GM23338 (cell line): Measurements from ENCODE around the gene RAB37. TPM values are rescaled to one million over a fixed set of nuclear protein-coding genes. Genes with fewer than 3 reads are reported as not detected.

Experiments
- ATAC-seq: fragments of 200-7000 bp; cut with Tn5 transposase; 3 replicates; pipeline ENCODE4 v1.9.1; 2020
- DNase-seq: peaks from one replicate; pipeline ENCODE4 v3.0.0-alpha.2; 2015; ENCODE audit warnings: low spot score
- H2AFZ ChIP-seq: fragments of 200-600 bp; sonication (generic); 2 replicates; pipeline ENCODE4 v1.8.0; 2016; ENCODE audit warnings: antibody characterized with exemption, mild to moderate bottlenecking, moderate library complexity
- H3F3A ChIP-seq: fragments of 200-600 bp; sonication (generic); replicated peaks from 2 replicates; pipeline ENCODE4 v1.8.0; 2017; ENCODE audit warnings: antibody characterized with exemption, mixed run types, low read depth
- H3K27ac ChIP-seq: fragments of 200-600 bp; sonication (generic); 2 replicates; pipeline ENCODE4 v1.6.1; 2016; ENCODE audit warnings: low read depth
- H3K27me3 ChIP-seq: fragments of 200-600 bp; sonication (generic); 2 replicates; pipeline ENCODE4 v1.8.0; 2016; ENCODE audit warnings: mild to moderate bottlenecking, mixed run types, moderate library complexity; ENCODE audit not compliant: insufficient read depth
- H3K36me3 ChIP-seq: fragments of 200-600 bp; sonication (generic); 2 replicates; pipeline ENCODE4 v1.8.0; 2016; ENCODE audit warnings: mild to moderate bottlenecking; ENCODE audit not compliant: insufficient read depth
- H3K4me1 ChIP-seq: fragments of 200-600 bp; sonication (generic); 2 replicates; pipeline ENCODE4 v1.8.0; 2016; ENCODE audit warnings: mild to moderate bottlenecking, moderate library complexity; ENCODE audit not compliant: insufficient read depth
- H3K4me2 ChIP-seq: fragments of 200-600 bp; sonication (generic); 2 replicates; pipeline ENCODE4 v1.7.1; 2017; ENCODE audit warnings: mixed run types
- H3K4me3 ChIP-seq: fragments of 200-600 bp; sonication (generic); 2 replicates; pipeline ENCODE4 v1.6.1; 2016; ENCODE audit warnings: mixed run types
- H3K79me2 ChIP-seq: fragments of 200-600 bp; sonication (generic); replicated peaks from 2 replicates; pipeline ENCODE4 v1.8.0; 2017; ENCODE audit warnings: mild to moderate bottlenecking; ENCODE audit not compliant: insufficient read depth
- H3K9me2 ChIP-seq: fragments of 200-600 bp; sonication (generic); 2 replicates; pipeline ENCODE4 v1.8.0; 2017; ENCODE audit not compliant: insufficient read depth
- H4K20me1 ChIP-seq: fragments of 200-600 bp; sonication (generic); replicated peaks from 2 replicates; pipeline ENCODE4 v1.8.0; 2017; ENCODE audit warnings: mild to moderate bottlenecking; ENCODE audit not compliant: insufficient read depth
- H3K27ac Mint-ChIP-seq: 2 replicates; pipeline ENCODE4 v1.8.0; 2020; ENCODE audit warnings: inconsistent platforms, mild to moderate bottlenecking, moderate library complexity, mixed read lengths
- H3K27me3 Mint-ChIP-seq: 3 replicates; pipeline ENCODE4 v1.8.0; 2022; ENCODE audit warnings: low read depth, mild to moderate bottlenecking, moderate library complexity, mixed read lengths, inconsistent platforms; ENCODE audit not compliant: insufficient read depth, poor library complexity
- H3K36me3 Mint-ChIP-seq: 3 replicates; pipeline ENCODE4 v1.8.0; 2021; ENCODE audit warnings: low read depth, mild to moderate bottlenecking, inconsistent platforms, moderate library complexity, mixed read lengths
- H3K4me1 Mint-ChIP-seq: 3 replicates; pipeline ENCODE4 v1.8.0; 2020; ENCODE audit warnings: mild to moderate bottlenecking, inconsistent platforms, mixed read lengths
- H3K4me3 Mint-ChIP-seq: 3 replicates; pipeline ENCODE4 v1.8.0; 2021; ENCODE audit warnings: moderate library complexity, mild to moderate bottlenecking, inconsistent platforms, mixed read lengths
- H3K9me3 Mint-ChIP-seq: 3 replicates; pipeline ENCODE4 v1.8.0; 2020; ENCODE audit warnings: moderate library complexity, mild to moderate bottlenecking, inconsistent platforms, mixed read lengths
- ETS1 ChIP-seq: IDR thresholded peaks from 2 replicates; pipeline ENCODE4 v1.6.1; 2016; ENCODE audit warnings: antibody characterized with exemption
- EZH2phosphoT487 ChIP-seq: fragments of 200-600 bp; sonication (generic); IDR thresholded peaks from one replicate; pipeline ENCODE4 v1.8.1; 2018; ENCODE audit warnings: antibody characterized with exemption; ENCODE audit not compliant: unreplicated experiment
- JUNB ChIP-seq: IDR thresholded peaks from one replicate; pipeline ENCODE4 v1.6.1; 2016; ENCODE audit warnings: antibody characterized with exemption; ENCODE audit not compliant: unreplicated experiment
- NANOG ChIP-seq: IDR thresholded peaks from 2 replicates; pipeline ENCODE4 v1.6.1; 2016; ENCODE audit warnings: antibody characterized with exemption, borderline replicate concordance
- POLR2AphosphoS5 ChIP-seq: IDR thresholded peaks from 2 replicates; pipeline ENCODE4 v1.6.1; 2016; ENCODE audit warnings: antibody characterized with exemption, low read depth
- STAT1 ChIP-seq: IDR thresholded peaks from one replicate; pipeline ENCODE4 v1.6.1; 2016; ENCODE audit warnings: antibody characterized with exemption; ENCODE audit not compliant: unreplicated experiment
- ZNF114 ChIP-seq: fragments of 250-450 bp; sonication (Bioruptor Pico); IDR thresholded peaks from 2 replicates; pipeline ENCODE4 v1.5.0; 2020; ENCODE audit warnings: mild to moderate bottlenecking, moderate library complexity
- ZNF331 ChIP-seq: fragments of 250-450 bp; sonication (Bioruptor Pico); IDR thresholded peaks from 2 replicates; pipeline ENCODE4 v1.5.0; 2020; ENCODE audit warnings: low read depth, mild to moderate bottlenecking, moderate library complexity
- polyA plus RNA-seq: library from polyadenylated mRNA; unstranded; fragments of >200 nt; fragmentation: Nextera tagmentation; extraction: Ambion mirVana; gene quantifications from 2 replicates; pipeline ENCODE4 v1.2.1, GENCODE V29; 2016
- total RNA-seq: library from RNA; depleted of rRNA; stranded (reverse); fragments of >200 nt; shearing (Covaris generic); gene quantifications from 2 replicates; pipeline ENCODE4 v1.2.3, GENCODE V29; 2014
- TF ChIP-seq, protein P1 (sequence below): fragments of 250-450 bp; sonication (Bioruptor Pico); IDR thresholded peaks from 2 replicates; pipeline ENCODE4 v1.5.0; 2020; ENCODE audit warnings: mild to moderate bottlenecking, moderate library complexity

RAB37 gene
- total and polyA plus RNA-seq, 2 experiments from 2014 or later, result 3.3 to 5.2 TPM

DNA sequence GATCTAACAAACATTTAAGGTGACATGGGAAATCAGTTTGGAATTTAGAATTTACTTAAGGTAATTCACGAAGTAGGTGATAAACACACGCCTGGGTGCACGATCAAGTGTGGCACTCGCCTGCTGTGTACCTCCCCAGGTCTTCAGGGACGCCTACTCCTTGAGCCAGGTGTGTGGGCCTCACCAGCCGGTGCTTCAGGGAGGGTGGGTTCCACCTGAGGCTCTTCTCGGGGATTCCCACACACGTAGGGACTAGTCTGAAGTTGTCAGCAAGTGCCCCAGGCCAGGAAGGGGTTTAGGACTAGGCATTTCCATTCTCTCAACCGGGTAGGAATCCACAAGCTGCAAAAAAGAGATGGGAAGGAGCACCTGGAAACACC is 48.9 kb downstream of the RAB37 start (continued):
- TF ChIP-seq, protein P1, sequence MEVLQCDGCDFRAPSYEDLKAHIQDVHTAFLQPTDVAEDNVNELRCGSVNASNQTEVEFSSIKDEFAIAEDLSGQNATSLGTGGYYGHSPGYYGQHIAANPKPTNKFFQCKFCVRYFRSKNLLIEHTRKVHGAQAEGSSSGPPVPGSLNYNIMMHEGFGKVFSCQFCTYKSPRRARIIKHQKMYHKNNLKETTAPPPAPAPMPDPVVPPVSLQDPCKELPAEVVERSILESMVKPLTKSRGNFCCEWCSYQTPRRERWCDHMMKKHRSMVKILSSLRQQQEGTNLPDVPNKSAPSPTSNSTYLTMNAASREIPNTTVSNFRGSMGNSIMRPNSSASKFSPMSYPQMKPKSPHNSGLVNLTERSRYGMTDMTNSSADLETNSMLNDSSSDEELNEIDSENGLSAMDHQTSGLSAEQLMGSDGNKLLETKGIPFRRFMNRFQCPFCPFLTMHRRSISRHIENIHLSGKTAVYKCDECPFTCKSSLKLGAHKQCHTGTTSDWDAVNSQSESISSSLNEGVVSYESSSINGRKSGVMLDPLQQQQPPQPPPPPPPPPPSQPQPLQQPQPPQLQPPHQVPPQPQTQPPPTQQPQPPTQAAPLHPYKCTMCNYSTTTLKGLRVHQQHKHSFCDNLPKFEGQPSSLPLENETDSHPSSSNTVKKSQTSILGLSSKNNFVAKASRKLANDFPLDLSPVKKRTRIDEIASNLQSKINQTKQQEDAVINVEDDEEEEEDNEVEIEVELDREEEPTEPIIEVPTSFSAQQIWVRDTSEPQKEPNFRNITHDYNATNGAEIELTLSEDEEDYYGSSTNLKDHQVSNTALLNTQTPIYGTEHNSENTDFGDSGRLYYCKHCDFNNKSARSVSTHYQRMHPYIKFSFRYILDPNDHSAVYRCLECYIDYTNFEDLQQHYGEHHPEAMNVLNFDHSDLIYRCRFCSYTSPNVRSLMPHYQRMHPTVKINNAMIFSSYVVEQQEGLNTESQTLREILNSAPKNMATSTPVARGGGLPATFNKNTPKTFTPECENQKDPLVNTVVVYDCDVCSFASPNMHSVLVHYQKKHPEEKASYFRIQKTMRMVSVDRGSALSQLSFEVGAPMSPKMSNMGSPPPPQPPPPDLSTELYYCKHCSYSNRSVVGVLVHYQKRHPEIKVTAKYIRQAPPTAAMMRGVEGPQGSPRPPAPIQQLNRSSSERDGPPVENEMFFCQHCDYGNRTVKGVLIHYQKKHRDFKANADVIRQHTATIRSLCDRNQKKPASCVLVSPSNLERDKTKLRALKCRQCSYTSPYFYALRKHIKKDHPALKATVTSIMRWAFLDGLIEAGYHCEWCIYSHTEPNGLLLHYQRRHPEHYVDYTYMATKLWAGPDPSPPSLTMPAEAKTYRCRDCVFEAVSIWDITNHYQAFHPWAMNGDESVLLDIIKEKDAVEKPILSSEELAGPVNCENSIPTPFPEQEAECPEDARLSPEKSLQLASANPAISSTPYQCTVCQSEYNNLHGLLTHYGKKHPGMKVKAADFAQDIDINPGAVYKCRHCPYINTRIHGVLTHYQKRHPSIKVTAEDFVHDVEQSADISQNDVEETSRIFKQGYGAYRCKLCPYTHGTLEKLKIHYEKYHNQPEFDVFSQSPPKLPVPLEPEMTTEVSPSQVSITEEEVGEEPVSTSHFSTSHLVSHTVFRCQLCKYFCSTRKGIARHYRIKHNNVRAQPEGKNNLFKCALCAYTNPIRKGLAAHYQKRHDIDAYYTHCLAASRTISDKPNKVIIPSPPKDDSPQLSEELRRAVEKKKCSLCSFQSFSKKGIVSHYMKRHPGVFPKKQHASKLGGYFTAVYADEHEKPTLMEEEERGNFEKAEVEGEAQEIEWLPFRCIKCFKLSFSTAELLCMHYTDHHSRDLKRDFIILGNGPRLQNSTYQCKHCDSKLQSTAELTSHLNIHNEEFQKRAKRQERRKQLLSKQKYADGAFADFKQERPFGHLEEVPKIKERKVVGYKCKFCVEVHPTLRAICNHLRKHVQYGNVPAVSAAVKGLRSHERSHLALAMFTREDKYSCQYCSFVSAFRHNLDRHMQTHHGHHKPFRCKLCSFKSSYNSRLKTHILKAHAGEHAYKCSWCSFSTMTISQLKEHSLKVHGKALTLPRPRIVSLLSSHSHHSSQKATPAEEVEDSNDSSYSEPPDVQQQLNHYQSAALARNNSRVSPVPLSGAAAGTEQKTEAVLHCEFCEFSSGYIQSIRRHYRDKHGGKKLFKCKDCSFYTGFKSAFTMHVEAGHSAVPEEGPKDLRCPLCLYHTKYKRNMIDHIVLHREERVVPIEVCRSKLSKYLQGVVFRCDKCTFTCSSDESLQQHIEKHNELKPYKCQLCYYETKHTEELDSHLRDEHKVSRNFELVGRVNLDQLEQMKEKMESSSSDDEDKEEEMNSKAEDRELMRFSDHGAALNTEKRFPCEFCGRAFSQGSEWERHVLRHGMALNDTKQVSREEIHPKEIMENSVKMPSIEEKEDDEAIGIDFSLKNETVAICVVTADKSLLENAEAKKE (CRISPR knock-in tag), result no peak
- no peak for TF ChIP-seq ZNF331 (CRISPR knock-in tag)
- TF ChIP-seq POLR2AphosphoS5, result no peak

DNA sequence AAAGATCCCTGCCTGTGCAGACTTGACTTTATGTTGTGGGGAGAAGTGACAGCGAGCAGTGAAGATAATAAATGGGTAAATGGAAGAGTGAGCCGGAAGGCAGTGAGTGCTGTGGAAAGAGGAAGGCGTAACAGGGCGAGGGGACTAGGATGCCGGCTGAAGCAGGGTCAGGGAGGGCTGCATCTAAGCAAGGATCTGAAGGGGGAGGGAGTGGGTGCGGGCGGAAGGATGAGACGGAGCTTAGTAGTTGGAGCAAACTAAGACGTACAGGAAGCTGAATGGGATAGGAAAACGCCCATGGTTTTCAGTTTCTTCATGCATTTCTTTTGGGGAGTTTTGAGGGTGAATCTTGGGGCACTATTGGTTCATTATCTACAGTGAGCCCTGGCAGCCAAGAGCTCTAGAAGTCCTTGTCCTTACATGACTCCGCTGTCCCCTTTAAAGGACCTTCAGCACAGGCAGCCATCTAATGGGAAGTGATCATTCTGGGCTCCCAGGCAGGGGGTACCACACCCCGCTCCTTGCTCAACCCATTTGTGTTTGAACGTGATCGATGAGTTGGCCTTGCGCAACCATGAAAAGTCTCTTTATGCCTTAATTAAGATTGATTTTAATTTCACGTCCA is 49.5 kb downstream of the RAB37 start:
- peaks cover 13% of the 10 kb centered on the region for H3K27me3 Mint-ChIP-seq
- Histone ChIP-seq H3K4me1 (no peaks in the 10 kb centered on the region; the same call in 1 of the 2 replicates), H3K4me2 (no peak overlapping the region), H3F3A (no peaks in the 10 kb centered on the region), H3K27ac (no peak overlapping the region), H3K4me3 (no peak overlapping the region), H2AFZ (no peak overlapping the region), H3K27me3 (no peaks in the 10 kb centered on the region), H3K79me2 (no peaks in the 10 kb centered on the region; the same call in 1 of the 2 replicates), H3K9me2 (no peaks in the 10 kb centered on the region), H4K20me1 (peaks cover 22% of the 10 kb centered on the region), H3K36me3 (no peaks in the 10 kb centered on the region; the same call in 1 of the 2 replicates)
- no peaks in the 10 kb centered on the region for H3K9me3 Mint-ChIP-seq
- peaks cover 26% of the 10 kb centered on the region for H3K4me1 Mint-ChIP-seq
- no peak for DNase-seq
- no peak overlapping the region for H3K27ac Mint-ChIP-seq
- ATAC-seq, result no peak
- peaks cover 35% of the 10 kb centered on the region for H3K36me3 Mint-ChIP-seq
- no peak overlapping the region for H3K4me3 Mint-ChIP-seq
- no peak for TF ChIP-seq ZNF331 (CRISPR knock-in tag)
- no peak for TF ChIP-seq JUNB
- no peak for TF ChIP-seq ZNF114 (CRISPR knock-in tag)
- no peak for TF ChIP-seq EZH2phosphoT487
- no peak for TF ChIP-seq STAT1
- TF ChIP-seq, protein P1 (CRISPR knock-in tag), result no peak
- no peak for TF ChIP-seq ETS1
- no peak for TF ChIP-seq NANOG
